H9 (cell line): ENCODE data around the gene NPDC1. TPM values are rescaled to one million over a fixed set of nuclear protein-coding genes. Genes with fewer than 3 reads are reported as not detected.

Source experiments
- DNase-seq: peaks from one replicate; pipeline ENCODE4 v3.0.0-alpha.2; 2017
- H2AFZ ChIP-seq: one replicate; pipeline ENCODE4 v1.6.1; 2013; ENCODE audit warnings: mild to moderate bottlenecking, low read length, control low read depth, moderate library complexity
- H2AK5ac ChIP-seq: 2 replicates; pipeline ENCODE4 v1.6.1; 2013; ENCODE audit warnings: low read length, control low read depth, mixed read lengths; ENCODE audit not compliant: insufficient read length
- H2BK120ac ChIP-seq: one replicate; pipeline ENCODE4 v1.6.1; 2013; ENCODE audit warnings: low read depth, mild to moderate bottlenecking, low read length, control low read depth, inconsistent platforms; ENCODE audit not compliant: poor library complexity, severe bottlenecking
- H2BK12ac ChIP-seq: 2 replicates; pipeline ENCODE4 v1.6.1; 2013; ENCODE audit warnings: low read length, control low read depth, mixed read lengths, low read depth; ENCODE audit not compliant: insufficient read length
- H2BK15ac ChIP-seq: 2 replicates; pipeline ENCODE4 v1.6.1; 2013; ENCODE audit warnings: low read depth, low read length, control low read depth
- H2BK20ac ChIP-seq: one replicate; pipeline ENCODE4 v1.6.1; 2013; ENCODE audit warnings: low read depth, mild to moderate bottlenecking, low read length, control low read depth, inconsistent platforms; ENCODE audit not compliant: poor library complexity, severe bottlenecking
- H2BK5ac ChIP-seq: 2 replicates; pipeline ENCODE4 v1.6.1; 2013; ENCODE audit warnings: low read length, control low read depth, mixed read lengths; ENCODE audit not compliant: insufficient read length
- H3K14ac ChIP-seq: 2 replicates; pipeline ENCODE4 v1.6.1; 2013; ENCODE audit warnings: low read length, control low read depth; ENCODE audit not compliant: insufficient read depth
- H3K18ac ChIP-seq: 2 replicates; pipeline ENCODE4 v1.6.1; 2013; ENCODE audit warnings: low read depth, mild to moderate bottlenecking, mixed read lengths, low read length, control low read depth; ENCODE audit not compliant: insufficient read length
- H3K23ac ChIP-seq: 2 replicates; pipeline ENCODE4 v1.6.1; 2013; ENCODE audit warnings: low read length, control low read depth, mixed read lengths, low read depth; ENCODE audit not compliant: insufficient read length
- H3K23me2 ChIP-seq: 2 replicates; pipeline ENCODE4 v1.6.1; 2013; ENCODE audit warnings: low read depth, mild to moderate bottlenecking, mixed read lengths, low read length, control low read depth; ENCODE audit not compliant: insufficient read length, poor library complexity, severe bottlenecking
- H3K27ac ChIP-seq: 2 replicates; pipeline ENCODE4 v1.5.1; 2013; ENCODE audit warnings: low read length, control low read depth, mixed read lengths, low read depth; ENCODE audit not compliant: insufficient read length
- H3K27me3 ChIP-seq: 2 replicates; pipeline ENCODE4 v1.6.1; 2013; ENCODE audit warnings: low read length, control low read depth, inconsistent platforms; ENCODE audit not compliant: insufficient read depth
- H3K4ac ChIP-seq: 2 replicates; pipeline ENCODE4 v1.6.1; 2013; ENCODE audit warnings: low read depth, mild to moderate bottlenecking, control low read depth, inconsistent platforms, low read length, moderate library complexity
- H3K4me1 ChIP-seq: 2 replicates; pipeline ENCODE4 v1.6.1; 2013; ENCODE audit warnings: low read length, control low read depth, inconsistent platforms; ENCODE audit not compliant: insufficient read depth
- H3K4me2 ChIP-seq: 2 replicates; pipeline ENCODE4 v1.6.1; 2013; ENCODE audit warnings: low read length, control low read depth, mixed read lengths; ENCODE audit not compliant: insufficient read length, insufficient read depth
- H3K56ac ChIP-seq: 2 replicates; pipeline ENCODE4 v1.6.1; 2013; ENCODE audit warnings: low read depth, mild to moderate bottlenecking, mixed read lengths, low read length, control low read depth; ENCODE audit not compliant: insufficient read length
- H3K79me1 ChIP-seq: 2 replicates; pipeline ENCODE4 v1.6.1; 2013; ENCODE audit warnings: low read depth, mild to moderate bottlenecking, moderate library complexity, low read length, control low read depth, inconsistent platforms; ENCODE audit not compliant: insufficient read depth, poor library complexity, severe bottlenecking
- H3K79me2 ChIP-seq: 2 replicates; pipeline ENCODE4 v1.6.1; 2013; ENCODE audit warnings: low read length, control low read depth, inconsistent platforms; ENCODE audit not compliant: insufficient read depth
- H3K9ac ChIP-seq: 2 replicates; pipeline ENCODE4 v1.6.1; 2013; ENCODE audit warnings: low read length, control low read depth, mixed read lengths; ENCODE audit not compliant: insufficient read length; ENCODE audit errors: extremely low read depth
- H3K9me3 ChIP-seq: one replicate; pipeline ENCODE4 v1.6.1; 2013; ENCODE audit warnings: low read depth, low read length, inconsistent platforms; ENCODE audit not compliant: control insufficient read depth
- H3T11ph ChIP-seq: one replicate; pipeline ENCODE4 v1.6.1; 2013; ENCODE audit warnings: mild to moderate bottlenecking, low read length, control low read depth, inconsistent platforms
- H4K20me1 ChIP-seq: one replicate; pipeline ENCODE4 v1.6.1; 2013; ENCODE audit not compliant: control insufficient read depth, insufficient read length, insufficient read depth
- H4K5ac ChIP-seq: 2 replicates; pipeline ENCODE4 v1.6.1; 2013; ENCODE audit warnings: low read depth, mild to moderate bottlenecking, mixed read lengths, low read length, control low read depth; ENCODE audit not compliant: insufficient read length
- H4K8ac ChIP-seq: replicated peaks from 2 replicates; pipeline ENCODE4 v1.6.1; 2013; ENCODE audit warnings: low read length, control low read depth, mixed read lengths, low read depth; ENCODE audit not compliant: insufficient read length
- H4K91ac ChIP-seq: 2 replicates; pipeline ENCODE4 v1.6.1; 2013; ENCODE audit warnings: low read depth, mild to moderate bottlenecking, moderate library complexity, mixed read lengths, low read length, control low read depth; ENCODE audit not compliant: insufficient read length
- H3K27ac Mint-ChIP-seq, 3 experiments: 2 replicates in 2 of 3; 3 replicates in 1 of 3; pipeline ENCODE4 v1.8.0; 2020 to 2021; ENCODE audit warnings: mixed read lengths in 3 of 3, mild to moderate bottlenecking in 1 of 3, moderate library complexity in 1 of 3
- H3K27me3 Mint-ChIP-seq: 2 replicates; pipeline ENCODE4 v1.8.0; 2021; ENCODE audit warnings: low read depth, mild to moderate bottlenecking, moderate library complexity, mixed read lengths
- H3K36me3 Mint-ChIP-seq, 3 experiments: 2 replicates in 2 of 3; 3 replicates in 1 of 3; pipeline ENCODE4 v1.8.0; 2020 to 2021; ENCODE audit warnings: low read depth in 3 of 3, mixed read lengths in 3 of 3; ENCODE audit not compliant: insufficient read depth in 1 of 3
- H3K4me1 Mint-ChIP-seq, 2 experiments: 2 replicates each; pipeline ENCODE4 v1.8.0; 2020; ENCODE audit warnings: mixed read lengths in 2 of 2
- H3K4me3 Mint-ChIP-seq, 2 experiments: 2 replicates in 1 of 2; 3 replicates in 1 of 2; pipeline ENCODE4 v1.8.0; 2020 to 2021; ENCODE audit warnings: mild to moderate bottlenecking in 2 of 2, mixed read lengths in 2 of 2, moderate library complexity in 1 of 2
- H3K9me3 Mint-ChIP-seq, 2 experiments: 2 replicates in 1 of 2; 3 replicates in 1 of 2; pipeline ENCODE4 v1.8.0; 2020; ENCODE audit warnings: mild to moderate bottlenecking in 2 of 2, mixed read lengths in 2 of 2, moderate library complexity in 1 of 2
- WGBS: extraction: QIAGEN DNeasy Blood & Tissue Kit; methylation state at CpG from one replicate; pipeline ENCODE4 v1.1.7; 2013; ENCODE audit warnings: missing lambda C conversion rate, low lambda C conversion rate, mixed read lengths; ENCODE audit not compliant: insufficient read length; ENCODE audit errors: extremely low coverage; 5-methylcytosine and 5-hydroxymethylcytosine counted together
- total RNA-seq: library from RNA; stranded (reverse); gene quantifications from 2 replicates; pipeline ENCODE4 v1.2.1, GENCODE V29; 2021
- TF ChIP-seq, protein P1 (sequence below): fragments of 200-600 bp; sonication (generic); conservative IDR thresholded peaks from 3 replicates; pipeline ENCODE4 v1.8.0; 2021; ENCODE audit warnings: antibody characterized with exemption, mild to moderate bottlenecking

Gene NPDC1
- total RNA-seq, 1 experiment from 2014 or later: 57.6 TPM

DNA sequence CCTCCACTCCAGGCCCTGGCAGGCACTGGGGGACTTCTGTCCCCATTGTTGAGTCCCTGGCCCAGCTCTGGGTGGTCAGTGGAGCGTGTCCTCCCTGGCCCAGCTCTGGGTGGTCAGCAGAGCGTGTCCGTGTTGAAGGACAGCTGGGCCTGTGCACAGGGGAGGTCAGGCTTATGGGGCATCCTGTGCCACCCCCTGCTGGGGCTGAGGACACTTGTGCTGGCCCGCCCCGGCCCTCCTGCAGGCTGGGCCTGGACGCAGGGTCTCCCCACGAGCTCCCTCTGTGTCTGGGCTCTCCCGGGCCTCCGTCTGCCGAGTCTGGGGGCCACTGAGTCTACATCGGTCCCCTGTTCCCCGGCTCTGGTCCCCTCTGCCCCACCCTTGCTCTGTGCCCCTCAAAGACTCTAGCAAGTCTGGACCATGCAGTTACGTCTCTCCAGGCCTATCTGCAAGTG is 38.1 kb downstream of the NPDC1 start:
- no peak overlapping the region for H2AFZ ChIP-seq
- no peak overlapping the region for H3K4me2 ChIP-seq
- H3K56ac ChIP-seq: no peak overlapping the region
- H3K4ac ChIP-seq: no peak overlapping the region
- no peaks in the 10 kb centered on the region for H3K79me1 ChIP-seq
- H2BK5ac ChIP-seq: no peak overlapping the region
- no CpG with 5 or more reads among the region's 13 CpGs for WGBS
- H2BK15ac ChIP-seq: no peak overlapping the region
- no peaks in the 10 kb centered on the region for H3K23me2 ChIP-seq
- peaks cover 16 to 19% of the 10 kb centered on the region in 2 experiments for H3K9me3 Mint-ChIP-seq
- no peak overlapping the region for H3K9ac ChIP-seq
- no peaks in the 10 kb centered on the region for H3K9me3 ChIP-seq
- H3K4me1 ChIP-seq: no peaks in the 10 kb centered on the region
- no peak overlapping the region for H3K18ac ChIP-seq
- no peak overlapping the region for H4K8ac ChIP-seq
- DNase-seq: no peak
- H3K14ac ChIP-seq: no peak overlapping the region
- H3K27me3 Mint-ChIP-seq: peaks cover 8% of the 10 kb centered on the region
- no peak overlapping the region for H4K5ac ChIP-seq
- no peak overlapping the region for H2BK20ac ChIP-seq
- no peak overlapping the region for H3K27ac Mint-ChIP-seq
- H3K36me3 Mint-ChIP-seq: peaks cover 5 to 6% (median 5%) of the 10 kb centered on the region in 3 experiments; a peak in 5 of 7 replicates
- H2BK120ac ChIP-seq: no peak overlapping the region
- no peak overlapping the region for H3K4me3 Mint-ChIP-seq
- peaks cover 2% of the 10 kb centered on the region for H4K20me1 ChIP-seq
- H4K91ac ChIP-seq: no peak overlapping the region
- no peaks in the 10 kb centered on the region for H3K4me1 Mint-ChIP-seq
- H3T11ph ChIP-seq: no peak overlapping the region
- TF ChIP-seq, protein P1, sequence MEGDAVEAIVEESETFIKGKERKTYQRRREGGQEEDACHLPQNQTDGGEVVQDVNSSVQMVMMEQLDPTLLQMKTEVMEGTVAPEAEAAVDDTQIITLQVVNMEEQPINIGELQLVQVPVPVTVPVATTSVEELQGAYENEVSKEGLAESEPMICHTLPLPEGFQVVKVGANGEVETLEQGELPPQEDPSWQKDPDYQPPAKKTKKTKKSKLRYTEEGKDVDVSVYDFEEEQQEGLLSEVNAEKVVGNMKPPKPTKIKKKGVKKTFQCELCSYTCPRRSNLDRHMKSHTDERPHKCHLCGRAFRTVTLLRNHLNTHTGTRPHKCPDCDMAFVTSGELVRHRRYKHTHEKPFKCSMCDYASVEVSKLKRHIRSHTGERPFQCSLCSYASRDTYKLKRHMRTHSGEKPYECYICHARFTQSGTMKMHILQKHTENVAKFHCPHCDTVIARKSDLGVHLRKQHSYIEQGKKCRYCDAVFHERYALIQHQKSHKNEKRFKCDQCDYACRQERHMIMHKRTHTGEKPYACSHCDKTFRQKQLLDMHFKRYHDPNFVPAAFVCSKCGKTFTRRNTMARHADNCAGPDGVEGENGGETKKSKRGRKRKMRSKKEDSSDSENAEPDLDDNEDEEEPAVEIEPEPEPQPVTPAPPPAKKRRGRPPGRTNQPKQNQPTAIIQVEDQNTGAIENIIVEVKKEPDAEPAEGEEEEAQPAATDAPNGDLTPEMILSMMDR: no peak
- no peak overlapping the region for H2AK5ac ChIP-seq
- no peak overlapping the region for H3K23ac ChIP-seq
- no peaks in the 10 kb centered on the region for H3K27me3 ChIP-seq
- no peaks in the 10 kb centered on the region for H3K79me2 ChIP-seq
- H3K27ac ChIP-seq: no peak overlapping the region
- H2BK12ac ChIP-seq: no peak overlapping the region
